Measurements from ENCODE around the gene MMEL1. TPM values are rescaled to one million over a fixed set of nuclear protein-coding genes. Genes with fewer than 3 reads are reported as not detected.

MMEL1 gene
- total and polyA plus RNA-seq, 2 of the 13 experiments (the other 11 are each of a cell fraction or from before 2014, with no cell fraction given): 0.48 TPM; not detected in 1

DNA sequence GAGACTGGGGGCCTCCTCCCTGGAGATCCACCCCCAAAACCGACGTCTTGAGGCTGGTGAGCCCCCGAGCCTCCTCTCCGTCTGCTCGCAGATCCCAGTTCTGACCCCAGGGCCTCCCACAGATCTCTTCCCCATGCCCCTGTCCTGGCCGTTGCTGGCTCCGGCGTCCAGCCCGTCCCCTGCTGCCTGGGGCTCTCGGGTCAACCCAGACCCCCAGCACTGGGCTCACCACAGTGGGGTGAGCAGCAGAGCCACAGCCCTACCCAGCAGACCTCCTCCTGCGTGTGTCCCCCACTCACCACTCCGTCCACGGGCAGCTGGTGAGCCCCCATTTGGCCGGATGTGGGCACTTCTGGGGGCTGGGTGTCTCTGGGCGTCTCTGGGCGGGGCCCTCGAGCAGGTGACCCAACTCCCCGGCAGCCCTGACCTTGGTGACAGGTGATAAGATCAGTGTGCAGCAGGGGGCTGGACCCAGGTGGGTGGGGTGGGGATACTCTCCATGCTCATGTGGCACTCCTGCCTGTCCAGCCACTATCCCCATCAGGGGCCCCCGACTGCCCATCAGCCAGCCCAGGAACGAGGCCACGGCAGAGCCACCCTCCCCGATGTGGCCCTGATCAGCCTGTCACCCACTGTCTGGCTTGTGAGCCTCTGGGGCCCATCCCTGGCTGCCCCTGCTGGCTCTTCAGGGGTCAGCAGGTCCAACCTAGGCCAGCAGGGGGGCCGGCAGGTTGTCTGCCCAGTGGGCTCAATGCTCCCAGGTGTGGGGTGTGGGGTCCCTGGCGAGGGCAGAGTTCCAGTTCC lies 75.9 kb downstream of the MMEL1 start (continued):
- TF ChIP-seq ZNF362 (CRISPR knock-in tag; IDR thresholded peaks at IDR 0.05; ENCODE audit: borderline replicate concordance) (no peak), SIN3A (IDR thresholded peaks at IDR 0.05; ENCODE audit: borderline replicate concordance, low read depth, low read length) (no peak), JUN (CRISPR knock-in tag; IDR thresholded peaks at IDR 0.05) (no peak), ZNF101 (CRISPR knock-in tag; IDR thresholded peaks at IDR 0.05; ENCODE audit: borderline replicate concordance, low read depth) (no peak), ZSCAN9 (CRISPR knock-in tag; IDR thresholded peaks at IDR 0.05; ENCODE audit: borderline replicate concordance) (no peak), ZBTB49 (CRISPR knock-in tag; IDR thresholded peaks at IDR 0.05; ENCODE audit: borderline replicate concordance) (no peak), ZNF329 (CRISPR knock-in tag; IDR thresholded peaks at IDR 0.05; ENCODE audit: low read depth) (no peak), ZNF382 (CRISPR knock-in tag; IDR thresholded peaks at IDR 0.05; ENCODE audit: borderline replicate concordance) (no peak), THAP8 (CRISPR knock-in tag; IDR thresholded peaks at IDR 0.05; ENCODE audit: borderline replicate concordance) (no peak), ZNF619 (CRISPR knock-in tag; IDR thresholded peaks at IDR 0.05) (no peak), ZNF513 (CRISPR knock-in tag; conservative IDR thresholded peaks at IDR 0.05) (no peak), PHF21A (CRISPR knock-in tag; IDR thresholded peaks at IDR 0.05) (0 out of 2 replicates have a peak, but pooled peaks have one; percentile 46), SATB2 (CRISPR knock-in tag; IDR thresholded peaks at IDR 0.05) (no peak), MEIS1 (CRISPR knock-in tag; IDR thresholded peaks at IDR 0.05; ENCODE audit: borderline replicate concordance) (peak; percentile 15; the same call in 1 of the 2 replicates), ZNF501 (CRISPR knock-in tag; IDR thresholded peaks at IDR 0.05) (peak; percentile 7; the same call in 1 of the 2 replicates), ARNT (IDR thresholded peaks at IDR 0.05) (no peak), EHMT2 (IDR thresholded peaks at IDR 0.05; ENCODE audit: borderline replicate concordance, low read depth, low read length) (no peak), U2AF2 (IDR thresholded peaks at IDR 0.05; ENCODE audit: low read depth, low read length) (no peak), ZNF800 (CRISPR knock-in tag; IDR thresholded peaks at IDR 0.05) (no peak)
- TF ChIP-seq, protein P1, sequence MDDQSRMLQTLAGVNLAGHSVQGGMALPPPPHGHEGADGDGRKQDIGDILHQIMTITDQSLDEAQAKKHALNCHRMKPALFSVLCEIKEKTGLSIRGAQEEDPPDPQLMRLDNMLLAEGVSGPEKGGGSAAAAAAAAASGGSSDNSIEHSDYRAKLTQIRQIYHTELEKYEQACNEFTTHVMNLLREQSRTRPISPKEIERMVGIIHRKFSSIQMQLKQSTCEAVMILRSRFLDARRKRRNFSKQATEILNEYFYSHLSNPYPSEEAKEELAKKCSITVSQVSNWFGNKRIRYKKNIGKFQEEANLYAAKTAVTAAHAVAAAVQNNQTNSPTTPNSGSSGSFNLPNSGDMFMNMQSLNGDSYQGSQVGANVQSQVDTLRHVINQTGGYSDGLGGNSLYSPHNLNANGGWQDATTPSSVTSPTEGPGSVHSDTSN (CRISPR knock-in tag; IDR thresholded peaks at IDR 0.05; ENCODE audit: borderline replicate concordance): no peak

All from HepG2 (cell line).